Measurements from ENCODE around the gene PCDHGA1.

- TF ChIP-seq POLR2A (IDR thresholded peaks at IDR 0.05) (no peak), CTCF (IDR thresholded peaks at IDR 0.05) (no peak)
These were observed 229.1 kb downstream of the PCDHGA1 start for GRCh38 chr5:141559461-141559860.

Data from right lobe of liver (tissue), 4 donors.